GM10847 (cell line): ENCODE results near the gene ZNF768.

Experiments used
- POLR2A ChIP-seq: IDR thresholded peaks from 2 replicates; pipeline ENCODE4 v1.6.1; 2011; ENCODE audit not compliant: insufficient read length; ENCODE audit errors: extremely low read depth

Gene ZNF768

GRCh38 chr16:30526823-30527634 lies 663 bp upstream of the ZNF768 start:
- TF ChIP-seq POLR2A, result peak; percentile 62

DNA sequence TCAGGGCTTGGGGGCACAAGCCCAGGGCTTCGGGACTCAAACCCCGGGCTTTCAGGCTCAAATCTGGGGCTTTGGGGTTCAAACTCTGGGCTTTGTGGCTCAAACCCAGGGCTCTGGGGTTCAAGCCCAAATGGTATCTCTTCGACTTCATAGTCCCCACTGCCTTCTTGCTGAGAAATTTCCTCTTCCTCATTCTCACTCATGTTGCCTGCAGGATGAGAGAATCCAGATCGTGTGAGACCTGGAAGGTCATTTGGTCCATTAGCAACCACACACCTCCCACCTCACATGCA lies 576 bp downstream of the ZNF768 start:
- TF ChIP-seq POLR2A, result no peak

GRCh38 chr16:30524575-30525568 lies 1.5 kb downstream of the ZNF768 start:
- no peak for TF ChIP-seq POLR2A

DNA sequence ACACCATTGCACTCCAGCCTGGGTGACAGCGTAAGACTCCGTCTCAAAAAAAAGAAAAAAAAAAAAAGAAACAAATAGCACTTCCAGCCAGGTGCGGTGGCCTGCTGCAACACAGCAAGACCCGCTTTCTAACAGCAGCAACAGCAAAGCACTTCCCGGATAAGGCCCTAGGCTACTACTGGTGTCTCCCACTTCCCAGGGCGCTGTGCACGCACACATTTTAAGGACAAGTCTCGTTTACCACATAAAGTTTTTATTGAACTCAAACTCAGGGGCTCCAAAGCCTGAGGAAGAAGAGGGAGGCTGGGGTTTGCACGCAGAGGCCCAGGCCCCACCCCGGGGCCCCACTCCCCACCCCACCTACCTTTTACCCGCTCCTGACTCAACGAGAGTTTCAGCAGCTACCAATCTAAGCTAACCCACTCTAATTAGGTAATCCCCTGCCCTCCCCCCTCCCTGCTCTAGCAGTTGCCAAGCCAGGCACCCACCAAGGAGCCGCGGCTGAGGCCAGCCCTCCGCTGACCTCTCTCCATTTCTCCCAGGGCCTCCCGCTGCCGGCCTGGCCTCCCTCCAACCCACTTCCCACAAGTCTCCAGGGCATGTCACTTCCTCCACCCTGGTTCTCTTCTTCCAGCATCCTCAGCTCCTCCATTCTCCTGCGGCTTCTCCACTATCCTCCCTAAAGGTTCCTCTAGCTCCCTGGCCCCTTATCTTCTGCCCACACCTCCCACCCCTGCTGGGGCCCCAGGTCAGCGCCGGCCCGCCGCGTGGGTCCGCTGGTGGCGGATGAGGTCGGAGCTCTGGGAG lies 2.4 kb downstream of the ZNF768 start:
- no peak for TF ChIP-seq POLR2A

DNA sequence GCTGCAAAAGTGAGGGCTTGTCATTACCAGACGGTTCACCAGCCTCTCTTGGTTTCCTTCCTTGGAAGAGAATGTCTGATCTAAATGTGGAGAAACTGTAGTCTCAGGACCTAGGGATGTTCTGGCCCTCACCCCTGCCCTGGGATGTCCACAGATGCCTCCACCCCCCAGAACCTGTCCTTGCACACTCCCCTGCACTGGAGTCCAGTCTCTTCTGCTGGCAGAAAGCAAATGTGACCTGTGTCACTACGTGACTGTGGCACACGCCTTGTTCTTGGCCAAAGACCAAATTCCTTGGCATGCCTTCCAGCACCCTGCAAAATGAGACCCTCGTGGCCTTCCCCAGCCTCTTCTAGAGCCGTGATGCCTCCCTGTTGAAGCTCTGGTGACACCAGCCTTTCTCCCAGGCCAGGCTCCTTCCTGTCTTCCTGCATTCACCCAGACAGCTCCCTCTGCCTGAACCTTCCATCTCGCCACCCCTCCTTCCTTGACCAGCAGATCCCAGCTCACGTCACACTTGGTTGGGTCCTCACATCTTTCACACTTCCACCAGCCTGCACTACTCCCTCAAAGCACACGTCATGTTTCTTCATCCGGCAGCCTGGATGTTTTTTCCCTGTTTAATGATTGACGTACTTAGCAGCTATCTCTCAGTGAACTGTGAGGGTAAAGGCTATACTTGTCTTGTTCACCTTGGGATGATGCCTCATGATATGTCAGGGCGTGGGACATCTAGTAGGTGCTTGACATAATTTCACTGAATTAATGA lies 4.3 kb downstream of the ZNF768 start:
- TF ChIP-seq POLR2A, result no peak

DNA sequence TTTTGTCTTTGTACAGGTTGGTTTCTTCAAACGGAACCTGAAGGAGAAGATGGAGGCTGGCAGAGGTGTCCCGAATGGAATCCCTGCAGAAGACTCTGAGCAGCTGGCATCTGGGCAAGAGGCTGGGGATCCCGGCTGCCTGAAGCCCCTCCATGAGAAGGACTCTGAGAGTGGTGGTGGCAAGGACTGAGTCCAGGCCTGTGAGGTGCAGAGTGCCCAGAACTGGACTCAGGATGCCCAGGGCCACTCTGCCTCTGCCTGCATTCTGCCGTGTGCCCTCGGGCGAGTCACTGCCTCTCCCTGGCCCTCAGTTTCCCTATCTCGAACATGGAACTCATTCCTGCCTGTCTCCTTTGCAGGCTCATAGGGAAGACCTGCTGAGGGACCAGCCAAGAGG lies 4.9 kb downstream of the ZNF768 start:
- no peak for TF ChIP-seq POLR2A

GRCh38 chr16:30519120-30520049 lies 7.0 kb downstream of the ZNF768 start:
- no peak for TF ChIP-seq POLR2A

DNA sequence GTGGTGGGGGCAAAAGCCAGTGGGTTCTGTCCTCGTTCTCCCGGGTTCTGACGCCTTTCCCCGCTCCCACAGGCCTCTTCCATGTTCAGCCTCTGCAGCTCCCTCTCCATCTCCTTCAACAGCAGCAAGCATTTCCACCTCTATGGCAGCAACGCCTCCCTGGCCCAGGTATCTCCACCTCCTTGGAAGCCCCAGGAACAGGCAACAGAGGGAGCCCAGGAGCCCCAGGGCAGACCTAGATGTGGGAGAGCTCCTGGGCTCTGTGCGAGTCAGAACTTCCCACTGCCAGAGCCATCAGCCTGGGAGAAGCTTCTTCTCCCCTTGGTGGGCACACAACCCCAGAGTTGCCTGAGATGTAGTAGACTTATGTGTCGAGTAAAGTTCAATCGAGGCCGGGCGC lies 7.8 kb downstream of the ZNF768 start:
- no peak for TF ChIP-seq POLR2A

- no peak for TF ChIP-seq POLR2A
Measured at GRCh38 chr16:30515275-30515674, 11.1 kb downstream of the ZNF768 start.

- TF ChIP-seq POLR2A, result no peak
Measured at GRCh38 chr16:30511509-30511908, 14.9 kb downstream of the ZNF768 start.

GRCh38 chr16:30510376-30510938 lies 15.9 kb downstream of the ZNF768 start:
- no peak for TF ChIP-seq POLR2A

GRCh38 chr16:30509081-30509765 lies 17.1 kb downstream of the ZNF768 start:
- no peak for TF ChIP-seq POLR2A

DNA sequence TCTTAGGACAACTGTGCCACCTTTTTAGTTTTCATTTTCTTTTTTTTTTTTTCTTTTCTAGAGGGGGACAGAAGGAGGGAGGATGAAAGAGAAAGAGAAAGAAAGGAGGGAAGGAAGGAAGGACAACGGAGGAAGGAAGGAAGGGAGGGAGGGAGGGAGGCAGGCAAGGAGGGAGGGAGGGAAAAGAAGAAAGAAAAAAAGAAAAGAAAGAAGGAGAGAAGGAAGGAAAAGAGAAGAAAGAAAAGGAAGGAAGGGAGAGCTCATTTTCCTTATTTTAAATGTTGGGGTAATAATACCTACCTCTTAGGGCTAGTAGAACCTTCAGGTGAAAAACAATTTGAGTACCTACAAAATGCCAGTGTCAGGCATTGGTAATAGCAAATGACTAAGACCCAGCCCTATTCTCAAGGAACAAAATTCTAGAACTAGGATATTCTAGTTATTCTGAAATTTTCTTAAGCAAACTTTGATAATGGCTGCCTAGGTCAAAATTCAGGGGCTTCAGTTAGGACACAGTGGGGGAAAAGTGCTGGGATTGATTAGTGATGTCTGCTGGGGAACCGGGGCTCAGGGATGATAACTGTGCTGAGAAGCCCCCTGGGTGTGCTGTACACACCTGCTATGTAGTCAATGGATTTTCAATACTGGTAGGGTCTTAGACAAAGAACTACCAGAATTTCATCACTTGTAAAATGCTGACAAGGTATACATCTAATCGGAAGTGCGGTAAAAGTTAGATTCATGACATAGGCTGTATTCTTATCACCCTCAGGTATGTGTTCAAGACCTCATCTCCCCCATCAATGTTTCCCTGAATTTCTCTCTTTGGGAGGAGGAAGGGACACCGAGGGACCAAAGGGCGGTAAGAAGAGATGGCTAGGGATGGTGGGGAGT lies 22.7 kb downstream of the ZNF768 start:
- no peak for TF ChIP-seq POLR2A
